Femur (tissue), 1 donor: Measurements from ENCODE around the gene B3GNT8.
"Not testable (repeated sequence)": the region's sequence is repeated elsewhere in the genome, so short reads cannot be mapped to it uniquely, and the experiment has no call there.

Experiments
- DNase-seq: peaks from one replicate; pipeline ENCODE4 v3.0.0-alpha.2; 2017

The B3GNT8 gene, protein sequence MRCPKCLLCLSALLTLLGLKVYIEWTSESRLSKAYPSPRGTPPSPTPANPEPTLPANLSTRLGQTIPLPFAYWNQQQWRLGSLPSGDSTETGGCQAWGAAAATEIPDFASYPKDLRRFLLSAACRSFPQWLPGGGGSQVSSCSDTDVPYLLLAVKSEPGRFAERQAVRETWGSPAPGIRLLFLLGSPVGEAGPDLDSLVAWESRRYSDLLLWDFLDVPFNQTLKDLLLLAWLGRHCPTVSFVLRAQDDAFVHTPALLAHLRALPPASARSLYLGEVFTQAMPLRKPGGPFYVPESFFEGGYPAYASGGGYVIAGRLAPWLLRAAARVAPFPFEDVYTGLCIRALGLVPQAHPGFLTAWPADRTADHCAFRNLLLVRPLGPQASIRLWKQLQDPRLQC

DNA sequence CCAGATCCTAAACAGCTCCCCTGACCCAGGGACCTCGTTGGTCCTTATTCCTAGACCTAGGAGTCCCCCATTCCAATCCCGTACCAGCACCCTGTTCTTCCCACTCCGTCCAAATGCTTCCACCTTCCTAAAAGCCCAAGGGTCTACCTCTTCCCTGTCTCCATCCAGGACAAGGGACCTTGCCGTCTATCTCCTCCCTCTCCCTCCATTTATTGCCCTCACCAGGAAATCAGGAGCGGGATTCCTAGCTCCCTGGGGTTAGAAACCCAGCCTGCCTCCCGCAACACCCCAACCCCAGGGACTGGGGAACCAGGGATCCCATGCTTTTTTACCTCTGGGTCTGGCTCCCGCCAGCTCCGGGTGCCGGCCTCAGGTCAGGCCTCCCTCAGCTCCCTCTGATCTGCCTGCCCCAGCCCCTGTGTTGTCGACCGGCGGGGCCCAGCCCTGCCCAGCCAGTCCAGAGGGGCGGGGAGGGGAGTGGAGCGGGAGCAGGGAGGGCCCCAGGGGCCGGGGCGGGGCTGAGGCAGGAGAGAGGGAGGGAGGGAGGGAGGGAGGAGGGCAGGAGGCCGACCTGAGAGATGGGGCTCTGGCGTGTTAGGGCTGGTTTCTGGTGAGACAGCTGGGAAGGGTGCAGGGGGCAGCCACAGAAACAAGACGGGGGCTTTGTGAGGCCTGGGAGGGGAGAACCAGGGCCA lies at the start of gene B3GNT8:
Gene B3GNT8, minus strand, starts transcription at position 423 of the 695 bp plus-strand sequence. CDS start 596 bp downstream, outside the sequence.
- DNase-seq, result peak; percentile 82

DNA sequence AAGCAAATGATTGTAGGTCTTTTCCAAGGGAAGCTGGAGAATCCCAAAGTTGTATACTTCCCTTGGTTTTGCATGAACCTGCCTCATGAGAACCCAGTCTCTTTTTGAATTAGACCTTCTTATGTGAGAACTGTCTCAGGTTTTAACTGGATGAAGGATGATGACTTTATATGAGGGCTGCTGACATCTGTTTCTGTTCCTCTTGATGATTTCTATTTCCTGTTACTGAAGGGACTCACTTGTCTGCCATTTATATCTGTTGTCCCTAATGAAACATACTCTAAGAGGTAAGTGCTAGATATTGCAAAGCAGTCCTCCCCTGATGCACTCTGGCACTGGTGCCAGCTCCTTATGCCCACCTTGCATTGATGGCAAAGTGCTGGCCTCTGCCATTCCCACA lies 49.4 kb upstream of the B3GNT8 start:
- no peak for DNase-seq

DNA sequence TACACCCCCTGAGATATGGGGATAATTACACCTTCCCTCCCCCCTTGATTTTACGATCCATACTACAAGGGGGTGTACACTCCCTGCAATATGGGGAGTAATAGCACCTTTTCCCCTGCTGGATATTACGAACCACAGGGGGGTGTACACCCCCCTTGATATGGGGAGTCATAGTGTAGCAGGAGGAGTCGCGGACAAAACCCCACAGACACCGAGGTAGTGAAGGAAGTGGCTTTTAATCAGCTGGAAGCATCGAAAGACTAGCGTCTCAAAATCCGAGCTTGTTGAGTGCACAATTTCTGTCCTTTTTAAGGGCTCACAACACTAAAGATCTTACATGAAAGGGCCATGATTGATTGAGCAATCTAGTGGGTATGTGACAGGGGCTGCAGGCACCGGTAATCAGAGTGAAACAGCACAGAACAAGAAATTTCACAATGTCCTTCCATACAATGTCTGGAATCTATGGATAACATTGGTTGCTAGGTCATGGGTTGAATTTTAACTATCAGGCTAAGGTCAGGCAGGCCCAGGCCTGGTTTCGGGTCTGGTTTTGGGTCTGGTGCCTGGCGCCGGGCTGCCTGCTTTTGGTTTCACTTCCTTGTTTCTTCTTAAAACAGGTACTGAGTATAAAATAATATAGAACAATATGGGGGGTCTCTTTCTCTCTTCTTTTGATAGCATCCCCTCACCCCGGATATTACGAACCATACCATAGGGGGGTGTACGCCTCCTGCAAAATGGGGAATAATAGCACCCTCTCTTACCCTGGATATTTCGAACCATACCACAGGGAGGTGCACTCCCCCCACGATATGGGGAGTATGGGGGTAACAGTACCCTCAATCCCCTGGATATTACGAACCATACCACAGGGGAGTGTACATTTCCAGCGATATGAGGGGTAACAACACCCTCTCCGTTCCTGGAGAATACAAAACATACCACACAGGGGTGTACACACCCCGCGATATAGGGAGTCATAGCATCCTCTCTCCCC lies 36.4 kb upstream of the B3GNT8 start:
- DNase-seq, result not testable (repeated sequence)

DNA sequence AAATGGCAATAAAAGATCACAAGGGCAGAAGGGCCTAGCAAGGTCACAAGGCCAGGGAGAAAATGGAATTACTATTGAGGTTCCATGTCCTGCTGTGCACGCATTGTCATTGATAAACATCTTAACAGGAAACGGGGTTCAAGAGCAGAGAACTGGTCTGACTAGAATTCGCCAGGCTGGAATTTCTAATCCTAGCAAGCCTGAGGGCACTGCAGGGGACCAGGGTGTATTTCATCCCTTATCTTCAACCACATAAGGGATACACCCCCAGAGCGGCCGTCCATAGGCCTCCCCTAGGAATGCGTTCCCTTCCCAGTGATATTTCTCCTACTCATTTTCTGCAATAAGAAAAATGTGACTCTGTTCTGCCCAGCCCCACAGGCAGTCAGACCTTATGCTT lies 35.3 kb upstream of the B3GNT8 start:
- DNase-seq, result no peak

DNA sequence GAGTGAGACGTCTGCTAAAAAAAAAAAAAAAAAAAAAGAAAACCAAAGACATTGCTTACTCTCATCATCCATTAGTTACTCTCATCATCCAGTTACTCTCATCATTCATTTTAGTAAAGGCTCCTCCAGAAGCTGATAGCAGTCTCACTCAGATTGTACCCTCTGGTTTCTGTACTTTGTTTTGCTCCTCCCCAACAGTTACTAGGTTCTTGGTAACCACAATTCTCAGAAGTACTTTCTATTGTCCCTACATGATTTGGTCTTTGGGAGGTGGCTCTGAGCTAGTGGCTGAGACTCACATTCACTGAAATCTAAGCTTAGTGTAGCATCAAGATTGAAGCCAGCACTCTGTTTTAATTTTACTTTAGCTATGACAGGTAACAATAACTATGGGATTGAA lies 30.1 kb upstream of the B3GNT8 start:
- DNase-seq, result no peak

DNA sequence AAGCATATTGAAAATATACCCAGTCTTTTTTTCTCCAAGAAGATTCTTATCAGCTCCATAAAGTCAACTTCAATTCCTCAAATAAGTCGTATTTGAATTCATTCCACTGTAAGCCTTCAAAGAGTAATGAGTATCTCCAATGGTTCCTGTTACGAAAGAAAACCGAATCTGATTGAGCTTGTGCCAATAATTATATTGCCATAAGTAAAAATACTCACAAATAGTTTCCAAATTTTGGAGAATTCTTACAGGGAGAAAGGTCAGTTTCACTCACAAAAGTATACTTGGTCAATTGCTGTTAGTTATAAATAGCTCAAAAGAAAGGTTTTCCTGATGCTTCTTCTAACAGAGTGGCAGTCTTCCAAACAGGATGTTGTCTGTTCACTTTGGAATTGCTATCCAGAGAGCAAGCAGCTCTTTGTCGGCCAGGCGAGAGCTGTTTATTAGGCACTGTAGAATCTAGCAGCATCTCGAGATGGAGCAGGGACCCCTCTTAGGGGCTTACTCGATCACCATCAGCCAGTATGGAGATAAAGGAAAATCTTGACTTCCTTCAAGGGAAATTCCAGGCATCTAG lies 29.3 kb upstream of the B3GNT8 start:
- no peak for DNase-seq

DNA sequence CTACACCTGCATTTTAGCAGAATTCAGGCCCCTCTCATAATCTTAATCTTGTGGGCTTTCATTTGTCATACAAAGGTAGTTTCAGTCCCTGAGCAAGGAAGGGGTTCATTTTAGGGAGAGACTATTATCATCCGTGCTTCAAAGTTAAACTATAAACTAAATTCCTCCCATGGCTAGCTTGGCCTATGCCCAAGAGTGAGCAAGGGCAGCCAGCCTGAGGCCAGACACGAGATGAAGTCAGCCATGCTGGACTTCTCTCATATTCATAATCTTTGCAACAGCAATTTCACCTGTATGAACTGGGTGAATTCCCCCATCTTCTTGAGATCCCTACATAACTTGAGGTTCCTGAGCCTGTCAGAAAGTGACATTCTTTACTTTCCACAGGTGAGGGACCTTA lies 28.8 kb upstream of the B3GNT8 start:
- DNase-seq, result no peak

DNA sequence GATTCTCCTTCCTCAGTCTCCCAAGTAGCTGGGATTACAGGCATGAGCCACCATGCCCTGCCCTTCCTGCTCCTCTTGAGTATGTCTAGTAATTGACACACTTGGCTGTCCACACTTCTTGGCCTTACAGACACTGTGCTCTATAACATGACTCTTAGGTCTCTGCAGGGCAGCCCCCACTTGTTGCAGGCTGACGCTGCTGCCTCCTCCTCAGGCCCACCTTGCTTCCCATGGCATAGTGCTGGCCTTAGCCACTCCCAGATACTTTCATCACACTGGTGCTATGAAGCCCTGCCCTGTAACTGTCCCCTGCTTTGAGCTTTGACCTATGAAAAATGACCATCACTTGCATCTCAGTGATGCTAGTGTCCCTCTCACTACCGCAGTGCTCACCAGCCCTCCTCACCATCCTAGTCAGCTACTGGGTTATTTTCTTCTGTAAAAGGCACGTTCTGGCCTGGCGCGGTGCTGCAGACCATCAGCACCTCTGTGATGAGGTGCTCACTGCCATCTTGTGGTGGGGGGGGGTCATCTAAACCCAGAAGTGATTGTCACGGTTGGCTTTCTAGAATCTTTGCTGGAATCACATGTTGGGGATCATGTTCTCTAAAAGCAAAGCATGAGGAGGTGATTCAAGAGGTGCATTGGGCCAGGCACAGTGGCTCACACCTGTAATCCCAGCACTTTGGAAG lies 25.6 kb upstream of the B3GNT8 start:
- DNase-seq, result no peak

DNA sequence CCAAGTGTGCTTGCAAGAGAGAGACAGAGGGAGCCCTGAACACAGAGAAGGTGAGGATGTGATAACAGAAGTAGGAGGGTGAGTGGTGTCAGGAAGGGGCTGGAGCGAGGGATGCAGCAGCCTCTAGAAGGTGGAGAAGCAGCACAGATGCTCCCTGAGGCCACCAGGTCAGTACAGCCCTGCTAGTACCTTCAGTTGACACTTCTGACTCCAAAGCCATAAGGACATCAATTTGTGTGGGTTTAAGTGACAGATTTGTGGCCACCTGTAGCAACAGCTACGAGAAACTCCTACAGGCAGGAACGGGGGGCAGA lies 22.6 kb upstream of the B3GNT8 start:
- DNase-seq, result no peak

DNA sequence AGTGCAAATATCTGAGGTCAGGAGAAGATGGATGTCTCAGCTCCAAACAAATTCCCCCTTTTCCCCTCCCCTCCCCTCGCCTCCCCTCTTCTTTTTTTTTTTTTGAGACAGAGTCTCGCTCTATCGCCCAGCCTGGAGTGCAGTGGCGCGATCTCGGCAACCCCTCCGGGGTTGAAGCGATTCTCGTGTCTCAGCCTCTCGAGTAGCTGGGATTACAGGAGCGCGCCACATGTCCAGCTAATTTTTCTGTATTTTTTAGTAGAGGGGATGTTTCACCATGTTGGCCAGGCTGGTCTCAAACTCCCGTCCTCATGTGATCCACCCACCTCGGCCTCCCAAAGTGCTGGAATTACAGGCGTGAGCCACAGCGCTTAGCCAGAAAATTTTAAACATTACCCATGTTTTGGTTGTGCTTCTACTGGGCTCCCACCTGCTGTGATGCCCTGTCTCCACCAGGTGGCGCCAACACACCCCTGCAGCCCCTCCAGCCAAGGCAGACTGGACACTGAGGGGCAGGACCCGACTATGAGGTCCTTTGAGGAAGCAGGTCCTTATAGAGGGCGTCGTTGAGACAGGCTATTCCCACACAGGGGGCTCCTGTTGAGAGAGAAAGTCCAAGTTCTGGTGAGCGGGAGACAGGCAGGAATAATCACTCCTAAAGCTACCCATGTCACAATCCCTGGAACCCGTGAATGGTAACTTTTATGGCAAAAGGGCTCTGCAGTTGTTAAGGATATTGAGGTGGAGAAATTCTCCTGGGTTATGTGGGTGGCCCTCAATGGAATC lies 22.1 kb upstream of the B3GNT8 start:
- DNase-seq, result peak; percentile 86

DNA sequence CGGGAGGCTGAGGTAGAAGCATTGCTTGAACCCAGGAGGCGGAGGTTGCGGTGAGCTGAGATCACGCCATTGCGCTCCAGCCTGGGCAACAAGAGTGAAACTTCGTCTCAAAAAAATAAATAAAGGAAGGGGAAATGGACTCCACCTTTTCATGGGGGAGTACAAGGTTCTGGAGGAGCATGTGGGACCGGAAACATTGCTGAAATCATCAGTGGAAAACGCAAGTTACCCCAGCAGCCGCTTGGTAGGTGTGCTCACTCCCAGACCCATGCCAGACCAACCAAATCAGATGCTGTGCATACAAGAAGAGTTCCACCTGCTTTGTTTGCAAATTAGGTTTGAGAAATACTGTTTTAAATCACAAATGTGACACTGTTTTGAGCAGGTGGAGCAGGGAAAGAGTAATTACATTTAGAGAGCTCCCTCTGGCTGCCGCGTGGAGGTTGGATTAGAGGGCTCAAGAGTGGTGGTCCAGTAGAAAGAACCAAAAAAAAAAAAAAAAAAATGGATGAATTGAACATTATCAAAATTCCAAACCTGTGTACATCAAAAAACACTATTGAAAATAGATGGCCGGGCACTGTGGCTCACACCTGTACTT lies 20.7 kb upstream of the B3GNT8 start:
- no peak for DNase-seq

DNA sequence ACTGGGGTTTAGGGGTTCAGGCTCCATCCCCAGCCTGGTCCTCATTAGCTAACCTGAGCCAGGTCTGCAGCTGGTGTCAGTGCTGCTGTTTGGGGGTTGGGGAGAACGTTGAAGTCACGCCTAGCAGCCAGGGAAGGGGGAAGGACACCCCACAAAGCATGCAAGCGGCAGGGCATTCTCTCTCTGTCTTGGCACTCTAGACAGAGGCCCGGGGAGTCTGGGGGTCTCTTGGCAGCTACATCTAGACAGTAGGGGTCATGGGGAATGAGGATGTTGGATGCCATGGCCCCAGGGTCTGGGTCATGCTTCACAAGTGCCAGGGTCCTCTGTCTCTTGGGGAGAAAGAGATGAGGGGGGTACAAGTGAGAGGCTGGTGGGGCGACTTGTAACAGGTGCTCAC lies 18.4 kb upstream of the B3GNT8 start:
- no peak for DNase-seq

DNA sequence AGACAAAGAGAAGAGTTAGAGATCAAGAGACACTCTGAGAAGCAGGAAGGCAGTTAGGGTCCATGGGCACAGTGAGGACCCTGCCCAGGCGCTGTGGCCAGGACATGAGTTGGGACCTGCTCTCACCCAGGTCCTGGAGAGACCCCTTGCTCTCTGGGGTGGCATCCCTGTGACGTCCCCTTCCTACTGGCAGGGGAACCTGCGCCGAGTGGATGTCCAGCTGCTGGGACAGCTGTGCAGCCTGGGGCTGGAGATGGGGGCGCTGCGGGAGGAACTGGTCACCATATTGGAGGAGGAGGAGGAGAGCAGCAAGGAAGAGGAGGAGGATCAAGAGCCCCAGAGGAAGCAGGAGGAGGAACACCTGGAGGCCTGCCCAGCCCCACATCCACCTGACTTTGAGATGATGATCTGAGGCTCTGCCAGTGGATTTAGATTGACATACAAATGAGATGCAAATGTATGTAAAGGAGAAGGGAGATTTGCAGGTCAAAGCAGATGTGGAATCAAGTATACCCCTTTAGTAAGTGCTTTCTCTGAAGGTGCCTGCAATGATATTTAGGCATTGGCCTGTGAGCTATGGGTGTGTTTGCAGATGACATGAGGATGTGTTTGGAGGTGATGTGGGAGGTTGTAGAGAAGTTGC lies 16.8 kb upstream of the B3GNT8 start:
- DNase-seq, result no peak

DNA sequence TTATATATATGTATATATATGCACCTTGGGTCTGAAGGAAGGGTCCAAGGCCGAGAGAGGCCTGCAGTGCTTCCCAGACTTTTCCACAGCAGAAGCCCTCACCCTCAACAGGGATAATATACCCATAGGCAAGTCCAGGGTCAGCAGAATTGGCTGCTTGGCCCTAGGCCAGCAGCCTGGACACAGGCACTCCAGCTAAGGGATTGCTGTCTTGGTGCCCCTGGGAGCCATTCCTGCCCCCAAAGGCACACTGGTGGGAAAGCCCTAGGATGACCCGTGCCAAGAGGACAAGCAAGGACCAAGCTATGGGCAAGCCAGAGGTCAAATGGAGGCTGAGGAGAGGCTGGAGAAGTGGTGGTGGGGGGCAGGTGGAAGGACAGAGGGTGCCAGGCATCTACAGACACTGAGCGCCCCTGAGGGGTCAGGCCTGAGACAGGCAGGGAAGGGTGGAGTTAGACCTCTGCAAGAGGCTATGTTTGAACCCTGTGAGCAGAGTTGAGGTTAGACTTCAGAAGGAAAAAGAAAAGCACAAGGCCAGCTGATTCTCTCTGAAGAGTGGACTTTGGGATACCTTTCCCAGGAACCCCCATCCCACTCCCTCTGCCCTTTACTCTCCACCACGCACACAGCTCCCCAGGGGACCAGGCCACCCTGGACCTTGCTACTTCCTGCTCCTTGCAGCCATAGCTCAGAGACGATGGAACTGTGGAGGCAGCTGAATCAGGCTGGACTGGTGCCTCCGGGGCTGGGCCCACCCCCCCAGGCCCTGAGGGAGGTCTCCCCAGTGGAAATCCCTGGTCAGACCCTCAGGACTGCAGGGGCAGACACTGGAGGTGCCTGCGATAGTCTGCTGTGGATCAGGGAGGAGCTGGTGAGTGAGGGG lies 15.5 kb upstream of the B3GNT8 start, which contains the start of gene ERICH4:
Gene ERICH4, plus strand, starts transcription at position 684 of the 883 bp plus-strand sequence. Its CDS starts 14 bp downstream, at position 698.
- DNase-seq, result no peak

DNA sequence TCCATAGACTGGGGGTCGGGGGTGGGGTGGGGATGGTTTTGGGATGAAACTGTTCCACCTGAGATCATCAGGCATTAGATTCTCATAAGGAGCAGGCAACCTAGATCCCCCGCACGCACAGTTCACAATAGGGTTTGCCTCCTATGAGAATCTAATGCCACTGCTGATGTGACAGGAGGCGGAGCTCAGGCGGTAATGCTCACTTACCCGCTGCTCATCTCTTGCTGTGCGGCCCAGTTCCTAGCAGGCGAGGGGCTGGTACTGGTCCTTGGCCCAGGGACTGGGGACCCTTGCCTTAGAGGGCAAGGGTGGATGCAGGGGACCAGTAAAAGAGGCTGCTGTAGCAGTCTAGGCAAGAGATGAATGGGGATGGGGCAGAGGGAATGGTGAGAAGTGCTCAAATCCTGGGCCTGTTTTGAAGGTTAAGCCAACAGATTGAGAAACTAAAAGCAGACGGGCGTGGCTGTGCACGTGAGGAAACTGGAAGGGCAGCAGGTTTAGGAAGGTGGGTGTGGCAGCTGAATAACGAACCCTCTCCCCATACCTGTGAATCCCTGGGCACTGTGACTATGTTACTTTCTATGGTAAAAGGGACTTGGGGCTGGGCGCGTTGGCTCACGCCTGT lies 14.3 kb upstream of the B3GNT8 start:
- DNase-seq, result no peak

DNA sequence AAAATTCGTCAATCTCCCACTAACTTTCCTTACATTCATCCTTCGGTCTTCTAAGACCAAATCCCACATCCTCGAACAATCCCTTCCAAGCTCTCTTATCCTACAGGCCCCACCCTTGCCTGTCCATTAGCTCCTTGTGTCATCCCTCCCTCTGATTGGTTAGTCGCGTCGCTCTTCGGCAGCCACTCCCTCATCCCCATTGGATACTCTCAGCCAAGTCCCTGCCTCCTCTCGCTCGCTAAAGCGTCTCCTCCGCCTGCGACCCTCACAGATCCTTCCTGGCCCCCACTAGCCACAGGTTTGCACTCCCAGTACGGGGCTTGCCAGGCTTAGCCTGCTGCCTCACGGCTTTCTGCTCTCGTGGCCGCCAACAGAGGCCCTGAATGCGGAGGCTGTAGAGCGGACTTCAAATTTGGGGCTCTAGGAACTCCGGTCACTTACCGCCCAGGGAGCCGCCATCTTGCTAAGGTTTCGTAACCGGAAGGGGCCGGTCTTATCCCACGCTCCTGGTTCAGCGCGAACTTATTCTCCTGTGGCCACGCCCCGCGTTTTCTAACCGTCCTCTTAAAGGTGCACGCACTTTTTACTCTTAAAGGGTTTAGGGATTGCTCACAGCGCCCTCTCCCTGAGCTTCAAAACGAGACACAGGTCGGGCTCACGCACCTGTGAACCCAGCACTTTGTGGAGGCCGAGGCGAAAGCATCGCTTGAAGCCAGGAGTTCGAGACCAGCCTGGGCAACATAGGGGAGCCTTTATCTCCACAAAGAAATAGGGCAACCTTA lies 12.5 kb upstream of the B3GNT8 start, which contains the start of gene DMAC2:
Gene DMAC2, minus strand, starts transcription at position 472 of the 782 bp plus-strand sequence. Its CDS starts 13 bp downstream, at position 459.
- peak; percentile 97 for DNase-seq

DNA sequence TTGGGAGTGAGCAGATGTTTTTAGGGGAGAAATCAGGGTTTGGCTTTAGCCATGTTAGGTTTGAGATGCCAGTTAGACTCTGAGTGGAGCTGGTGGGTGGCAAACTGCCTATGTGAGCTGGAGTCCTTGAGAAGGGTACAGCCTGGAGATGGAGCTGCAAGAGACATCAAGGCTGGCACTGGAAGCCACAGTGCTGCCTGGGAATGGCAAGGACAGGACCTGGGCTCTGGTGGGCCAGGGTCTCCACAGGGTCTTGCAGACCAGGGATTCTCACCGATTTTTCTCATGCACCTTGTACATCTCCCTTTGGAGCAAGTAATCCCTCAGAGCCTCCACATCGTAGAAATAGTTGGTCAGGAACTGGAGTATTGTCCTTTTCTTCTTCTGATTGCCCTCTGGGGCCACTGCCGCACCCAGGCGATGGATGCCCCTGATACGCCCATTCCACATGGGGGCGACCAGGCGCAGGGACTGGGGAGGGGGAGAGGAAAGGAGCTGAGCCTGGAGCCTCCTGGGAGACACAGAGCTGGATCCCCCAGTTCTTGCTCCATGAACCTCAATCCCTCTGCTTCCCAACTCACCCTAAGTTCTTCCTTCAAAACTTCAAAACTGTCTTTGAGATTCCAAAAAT lies 10.9 kb upstream of the B3GNT8 start:
- DNase-seq, result no peak

DNA sequence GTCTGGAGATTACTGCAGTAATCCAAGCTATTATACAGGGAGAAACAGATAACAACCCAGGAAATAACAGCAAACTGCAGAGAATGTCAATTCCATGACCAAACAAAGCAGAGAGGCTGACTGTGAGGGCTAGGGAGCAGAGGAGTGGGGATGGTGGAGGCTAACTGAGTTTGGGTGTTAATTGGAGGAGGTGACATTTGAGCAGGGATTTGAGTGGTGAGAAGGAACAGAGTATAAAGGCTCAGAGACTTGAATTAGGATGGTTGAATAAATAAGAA lies 9.4 kb upstream of the B3GNT8 start:
- no peak for DNase-seq
